Measurements from ENCODE around the gene USP12.
"Not testable (repeated sequence)": the region's sequence is repeated elsewhere in the genome, so short reads cannot be mapped to it uniquely, and the experiment has no call there.

The USP12 gene, protein sequence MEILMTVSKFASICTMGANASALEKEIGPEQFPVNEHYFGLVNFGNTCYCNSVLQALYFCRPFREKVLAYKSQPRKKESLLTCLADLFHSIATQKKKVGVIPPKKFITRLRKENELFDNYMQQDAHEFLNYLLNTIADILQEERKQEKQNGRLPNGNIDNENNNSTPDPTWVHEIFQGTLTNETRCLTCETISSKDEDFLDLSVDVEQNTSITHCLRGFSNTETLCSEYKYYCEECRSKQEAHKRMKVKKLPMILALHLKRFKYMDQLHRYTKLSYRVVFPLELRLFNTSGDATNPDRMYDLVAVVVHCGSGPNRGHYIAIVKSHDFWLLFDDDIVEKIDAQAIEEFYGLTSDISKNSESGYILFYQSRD

DNA sequence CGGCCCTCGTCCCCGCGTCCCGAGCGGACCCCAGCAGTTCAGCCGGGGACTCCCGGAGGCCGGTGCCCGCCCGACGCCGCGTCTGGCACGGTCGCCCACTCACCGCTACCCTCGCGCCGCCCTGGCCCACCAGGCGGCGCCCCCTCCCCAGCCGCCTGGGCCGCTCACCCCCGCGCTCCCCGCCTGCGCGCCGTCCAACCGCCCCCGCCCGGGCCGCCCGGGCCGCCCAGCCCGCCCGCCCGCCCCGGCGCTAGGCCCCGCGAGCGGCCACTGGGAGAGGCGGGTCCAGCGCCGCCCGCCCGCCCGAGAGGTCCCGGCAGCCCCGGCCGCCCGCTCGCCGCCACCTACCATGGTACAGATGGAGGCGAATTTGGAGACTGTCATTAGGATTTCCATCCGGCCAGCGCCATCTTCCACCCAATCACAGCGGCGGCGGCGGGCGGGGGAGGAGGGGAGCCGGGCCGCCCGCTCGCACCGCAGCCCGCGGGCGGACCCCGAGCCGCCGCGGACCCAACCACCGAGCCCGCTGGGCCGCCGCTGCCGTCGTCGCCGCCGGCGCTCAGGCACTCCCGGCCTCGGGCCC, at the start of gene USP12:
USP12 (minus strand) TSS at position 568 of the 583 bp plus-strand sequence; CDS start at position 396, 172 bp downstream.
- peak; percentile 41 for DNase-seq

DNA sequence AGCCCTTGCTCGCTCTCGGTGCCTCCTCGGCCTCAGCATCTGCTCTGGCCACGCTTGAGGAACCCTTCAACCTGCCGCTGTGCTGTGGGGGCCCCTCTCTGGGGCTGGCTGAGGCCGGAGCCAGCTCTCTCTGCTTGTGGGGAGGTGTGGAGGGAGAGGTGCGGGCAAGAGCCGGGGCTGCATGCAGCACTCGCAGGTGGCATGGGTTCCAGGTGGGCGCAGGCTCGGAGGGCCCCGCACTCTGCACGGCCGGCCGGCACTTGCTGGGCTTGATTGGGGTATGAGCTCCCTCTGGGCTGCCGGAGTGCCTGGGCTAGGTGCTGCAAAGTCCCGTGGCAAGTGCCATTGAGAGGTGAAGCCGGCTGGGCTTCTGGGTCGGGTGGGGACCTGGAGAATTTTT, 48.0 kb upstream of the USP12 start:
- DNase-seq, result no peak

DNA sequence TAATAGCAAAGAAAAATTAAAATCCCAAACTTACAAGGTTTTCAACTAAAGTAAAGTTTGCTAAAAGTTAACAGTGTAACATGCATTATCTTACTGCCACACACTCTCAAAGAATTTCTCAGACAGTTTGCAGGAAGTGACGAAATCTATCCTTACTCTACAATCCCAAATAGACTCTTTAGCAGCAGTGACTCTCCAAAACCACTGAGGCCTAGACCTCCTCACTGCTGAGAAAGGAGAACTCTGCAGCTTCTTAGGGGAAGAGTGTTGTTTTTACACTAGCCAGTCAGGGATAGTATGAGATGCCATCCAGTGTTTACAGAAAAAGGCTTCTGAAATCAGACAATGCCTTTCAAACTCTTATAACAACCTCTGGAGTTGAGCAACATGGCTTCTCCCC, 47.2 kb upstream of the USP12 start:
- not testable (repeated sequence) for DNase-seq

DNA sequence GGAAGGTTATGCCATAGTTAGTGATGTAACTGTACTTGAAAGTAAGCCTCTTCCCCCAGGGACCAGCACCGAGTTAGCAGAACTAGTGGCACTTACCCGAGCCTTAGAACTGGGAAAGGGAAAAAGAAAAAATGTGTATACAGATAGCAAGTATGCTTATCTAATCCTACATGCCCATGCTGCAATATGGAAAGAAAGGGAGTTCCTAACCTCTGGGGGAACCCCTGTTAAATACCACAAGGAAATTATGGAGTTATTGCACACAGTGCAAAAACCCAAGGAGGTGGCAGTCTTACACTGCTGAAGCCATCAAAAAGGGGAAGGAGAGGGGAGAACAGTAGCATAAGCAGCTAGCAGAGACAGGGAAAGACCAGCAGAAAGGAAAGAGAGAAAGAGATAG, 46.2 kb upstream of the USP12 start:
- not testable (repeated sequence) for DNase-seq

DNA sequence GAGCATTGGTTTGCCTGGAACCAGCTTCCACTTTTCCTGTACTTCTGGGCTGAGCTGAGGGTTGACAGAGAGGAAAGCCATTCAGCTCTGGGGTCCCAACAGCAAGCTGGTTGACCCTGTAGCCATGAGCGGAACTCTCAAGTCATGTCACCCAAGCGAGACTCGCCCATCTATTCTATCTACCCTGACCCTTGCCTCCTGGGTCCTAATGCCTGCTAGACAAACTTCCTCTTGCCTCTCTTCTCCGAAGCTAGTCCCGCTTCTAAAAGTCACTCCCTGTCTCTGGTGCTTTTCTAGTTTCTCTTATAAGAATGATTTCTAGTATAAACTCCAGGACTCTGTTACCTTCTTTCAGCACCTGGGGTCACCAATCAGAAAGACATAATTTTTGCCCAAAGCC, 41.8 kb upstream of the USP12 start:
- not testable (repeated sequence) for DNase-seq

DNA sequence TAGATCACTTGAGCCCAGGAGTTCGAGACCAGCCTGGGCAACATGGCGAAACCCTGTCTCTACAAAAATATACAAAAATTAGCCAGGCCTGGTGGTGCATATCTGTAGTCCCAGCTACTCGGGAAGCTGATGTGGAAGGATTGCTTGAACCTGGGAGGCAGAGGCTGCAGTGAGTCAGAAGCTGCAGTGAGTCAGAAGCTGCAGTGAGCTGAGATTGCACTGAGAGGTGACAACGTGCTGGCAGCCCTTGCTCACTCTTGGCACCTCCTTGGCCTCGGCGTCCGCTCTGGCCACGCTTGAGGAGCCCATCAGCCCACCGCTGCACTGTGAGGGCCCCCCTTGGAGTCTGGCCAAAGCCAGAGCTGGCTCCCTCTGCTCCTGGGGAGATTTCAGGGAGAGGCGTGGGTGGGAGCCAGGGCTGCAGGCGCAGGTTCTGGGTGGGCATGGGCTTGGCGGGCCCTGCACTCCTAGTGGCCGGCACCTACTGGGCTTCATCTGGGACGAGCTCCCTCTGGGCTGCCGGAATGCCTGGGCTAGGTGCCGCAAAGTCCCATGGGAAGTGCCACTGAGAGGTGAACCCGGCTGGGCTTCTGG, 40.3 kb upstream of the USP12 start:
- no peak for DNase-seq

DNA sequence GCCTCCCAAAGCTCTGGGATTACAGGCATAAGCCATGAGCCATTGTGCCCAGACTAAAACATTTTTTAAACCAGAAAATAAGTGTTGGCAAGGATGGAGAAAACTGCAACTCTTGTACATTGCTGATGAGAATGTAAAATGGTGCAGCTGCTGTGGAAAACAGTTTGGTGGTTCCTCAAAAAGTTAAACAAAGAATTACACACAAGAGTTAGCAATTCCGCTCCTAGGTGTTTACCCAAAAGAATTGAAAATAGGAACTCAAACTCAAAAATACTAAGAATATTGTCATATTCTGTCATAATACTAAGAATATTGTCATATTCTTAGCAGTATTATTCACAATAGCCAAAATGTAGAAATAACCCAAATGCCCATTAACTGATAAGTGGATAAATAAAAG, 39.7 kb upstream of the USP12 start:
- no peak for DNase-seq

DNA sequence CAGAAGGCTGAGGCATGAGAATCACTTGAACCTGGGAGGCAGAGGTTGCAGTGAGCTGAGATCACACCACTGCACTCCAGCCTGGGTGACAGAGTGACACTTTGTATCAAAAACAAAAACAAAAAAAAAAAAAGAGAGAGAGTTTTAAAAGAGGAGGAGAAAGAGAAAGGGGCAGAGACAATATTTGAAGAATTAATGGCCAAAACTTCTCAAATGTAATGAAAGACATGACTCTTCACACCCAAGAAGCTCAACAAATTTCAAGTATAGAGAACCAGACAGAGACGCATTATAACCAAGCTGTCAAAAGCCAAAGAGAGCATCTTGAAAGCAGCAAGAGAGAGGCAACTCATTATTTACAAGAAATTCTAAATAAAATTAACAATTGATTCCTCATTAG, 36.9 kb upstream of the USP12 start:
- DNase-seq, result no peak

DNA sequence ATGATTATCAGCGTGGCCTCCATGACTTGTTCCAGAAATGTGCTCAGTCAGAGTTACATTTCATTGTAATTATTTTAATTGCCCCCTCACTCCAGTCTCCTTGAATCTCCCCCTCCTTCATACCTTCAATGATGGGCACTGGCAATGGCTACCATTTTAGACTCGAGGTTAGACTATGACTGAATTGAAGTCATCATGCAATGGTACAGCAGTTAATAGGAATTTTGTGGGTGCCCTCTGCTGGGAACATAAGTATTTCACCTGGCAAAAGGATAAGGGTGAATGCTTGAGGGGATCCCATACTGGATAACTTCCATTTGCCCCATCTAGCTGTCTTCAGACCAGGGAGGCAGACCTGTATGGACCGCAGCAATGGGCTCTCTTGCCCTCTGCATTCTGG, 32.2 kb upstream of the USP12 start:
- DNase-seq, result peak; percentile 11

DNA sequence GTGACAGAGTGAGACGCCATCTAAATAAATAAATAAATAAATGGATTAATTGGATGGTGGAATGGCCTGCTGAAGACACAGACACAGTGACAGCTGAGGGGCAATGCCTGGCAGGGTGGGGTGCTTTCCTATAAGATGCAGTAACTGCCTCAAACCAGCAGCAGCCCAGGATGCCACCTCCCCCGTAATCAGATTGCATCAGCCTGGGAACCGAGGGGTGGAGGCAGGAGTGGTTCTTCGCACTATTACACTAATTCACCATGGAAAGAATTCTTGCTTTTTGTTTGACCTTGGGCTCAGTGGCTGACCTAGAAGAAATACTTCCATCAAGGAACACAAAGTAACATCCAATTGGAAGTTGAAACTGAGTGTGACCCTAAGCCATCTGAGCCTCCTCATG, 31.6 kb upstream of the USP12 start:
- DNase-seq, result no peak

DNA sequence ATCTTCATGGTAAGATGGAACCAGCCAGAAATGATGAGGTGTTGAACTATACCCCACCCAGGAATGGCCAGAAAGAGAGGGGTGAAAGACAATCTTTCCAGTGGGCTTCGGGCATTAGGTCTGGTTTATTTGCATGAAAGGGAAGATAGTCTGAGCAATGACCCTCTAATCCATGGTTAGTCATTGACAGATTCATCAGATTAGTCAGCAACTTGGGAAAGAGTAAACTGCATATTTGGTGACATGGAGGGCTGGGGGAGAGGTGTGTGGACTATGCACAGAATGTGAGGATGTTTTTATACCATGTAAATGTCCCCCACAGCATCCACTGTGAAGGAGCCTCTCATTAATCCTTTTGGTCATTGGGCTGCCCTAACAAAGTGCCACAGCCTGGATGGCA, 30.1 kb upstream of the USP12 start:
- DNase-seq, result no peak

DNA sequence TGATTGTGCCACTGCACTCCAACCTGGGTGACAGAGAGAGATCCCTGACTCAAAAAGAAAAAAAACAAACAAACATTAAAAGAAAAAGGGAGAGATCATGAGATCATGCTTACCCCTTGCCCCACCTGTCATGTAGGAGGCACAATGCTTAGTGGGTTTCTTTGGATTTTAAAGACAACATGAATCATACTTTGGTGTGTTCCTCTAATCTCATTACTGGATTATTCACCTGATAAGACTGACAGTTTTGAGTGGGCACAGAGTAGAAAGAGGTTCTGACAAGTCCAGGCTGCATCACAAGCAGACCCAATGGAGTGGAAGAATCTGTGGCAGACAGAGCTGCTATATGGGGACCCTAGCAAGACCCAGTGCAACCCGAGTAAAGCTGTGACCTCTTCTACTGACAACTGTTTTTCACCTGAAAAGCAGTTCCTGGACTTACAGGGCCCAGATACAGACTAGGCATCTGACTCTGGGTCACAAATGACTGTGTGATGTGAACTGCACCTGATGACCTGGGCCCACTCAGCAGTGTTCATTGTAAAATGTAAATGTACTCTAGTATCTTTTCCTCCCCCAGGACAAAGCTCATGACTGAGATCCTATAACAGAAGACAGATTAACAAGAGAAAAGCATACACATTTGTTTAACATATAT, 28.9 kb upstream of the USP12 start:
- DNase-seq, result no peak

DNA sequence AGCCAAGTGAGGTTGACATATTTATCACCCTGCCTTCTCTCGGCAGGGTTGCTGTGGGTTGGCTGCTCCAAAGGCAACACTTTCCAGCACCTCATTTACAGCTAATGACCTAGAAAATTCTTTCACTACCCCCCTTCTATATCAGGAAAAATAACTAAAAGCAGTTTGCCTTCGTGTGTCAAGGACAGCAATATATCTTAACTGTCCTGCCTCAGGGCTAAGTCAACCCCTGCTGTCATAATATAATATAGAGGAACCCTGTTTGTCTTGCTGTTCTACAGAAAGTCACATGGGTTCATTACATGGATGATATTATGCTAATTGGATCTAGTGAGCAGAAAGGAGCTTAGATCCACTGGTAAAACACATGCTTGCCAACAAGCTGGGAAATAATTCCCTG, 28.1 kb upstream of the USP12 start:
- no peak for DNase-seq

DNA sequence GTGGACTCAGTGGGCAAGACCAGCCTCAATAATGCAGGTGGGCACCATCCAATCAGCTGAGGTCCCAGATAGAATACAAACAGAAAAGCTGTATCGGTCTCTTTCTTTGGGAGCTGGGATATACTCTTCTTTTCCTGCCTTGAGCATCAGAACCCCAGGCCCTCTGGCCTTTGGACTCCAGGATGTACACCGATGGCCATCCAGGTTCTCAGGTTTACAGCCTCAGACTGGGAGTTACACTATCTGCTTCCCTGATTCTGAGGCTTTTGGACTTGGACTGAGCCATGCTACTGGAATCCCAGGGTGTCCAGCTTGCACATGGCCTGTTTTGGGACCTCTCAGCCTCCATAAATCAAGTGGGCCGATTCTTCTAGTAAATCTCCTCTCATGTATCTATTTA, 27.6 kb upstream of the USP12 start:
- DNase-seq, result no peak

DNA sequence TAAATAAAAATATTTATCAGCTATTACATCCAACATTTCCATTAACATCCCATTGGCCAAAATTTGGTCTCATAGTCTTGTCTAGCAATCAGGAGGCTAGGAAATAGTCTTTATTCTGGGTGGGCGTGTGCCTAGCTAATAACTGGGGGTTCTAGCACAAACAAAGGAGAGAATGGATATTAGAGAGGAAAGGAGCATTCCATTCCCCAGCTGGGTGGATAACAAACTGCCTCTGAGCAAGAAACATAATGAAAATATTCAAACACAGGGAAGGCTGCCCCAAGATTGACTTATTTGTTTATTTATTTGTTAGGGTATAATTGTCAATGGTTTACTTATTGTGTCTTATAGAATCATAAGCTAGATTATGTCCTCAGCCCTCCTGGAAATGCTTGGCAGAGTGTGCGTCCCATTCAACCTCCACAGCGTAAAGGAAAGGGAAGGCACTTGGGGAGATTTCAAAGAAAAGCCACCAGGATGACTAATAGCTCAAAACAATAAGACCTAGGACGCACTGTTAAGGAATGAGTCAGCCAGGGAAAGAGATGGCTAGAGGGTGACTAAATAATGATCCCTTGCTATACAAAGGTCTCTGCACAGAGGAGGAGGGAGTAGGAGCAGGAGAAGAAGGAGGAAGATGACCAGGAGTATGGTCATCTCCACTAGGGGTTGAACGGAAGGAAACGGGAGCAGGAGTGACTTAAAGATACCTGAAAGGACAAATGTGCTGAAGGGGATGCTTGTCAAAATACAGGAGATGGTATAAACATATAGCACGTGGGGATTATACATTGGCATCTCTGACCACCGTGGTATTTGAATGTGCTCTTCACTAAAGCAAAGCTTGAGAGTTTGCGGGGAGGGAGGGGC, 23.5 kb upstream of the USP12 start:
- DNase-seq, result no peak

DNA sequence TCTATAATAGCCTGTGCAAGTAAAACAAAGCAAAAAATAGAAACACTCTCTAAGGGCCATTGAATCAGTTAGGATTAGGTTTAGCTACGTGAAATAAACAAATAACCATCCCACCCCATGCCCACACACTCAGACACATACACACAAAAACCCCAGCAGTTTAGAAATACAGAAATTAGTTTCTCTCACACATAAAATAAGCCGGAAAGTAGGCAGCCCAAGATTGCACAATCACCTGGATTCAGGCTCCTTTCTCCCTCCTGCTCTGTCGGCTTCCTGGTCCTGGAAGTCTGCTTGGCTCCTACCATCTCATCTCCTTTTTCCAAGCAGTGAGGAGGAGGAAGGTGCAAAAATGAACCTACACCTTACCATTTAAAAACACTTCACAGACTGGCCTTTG, 22.6 kb upstream of the USP12 start:
- DNase-seq, result no peak

DNA sequence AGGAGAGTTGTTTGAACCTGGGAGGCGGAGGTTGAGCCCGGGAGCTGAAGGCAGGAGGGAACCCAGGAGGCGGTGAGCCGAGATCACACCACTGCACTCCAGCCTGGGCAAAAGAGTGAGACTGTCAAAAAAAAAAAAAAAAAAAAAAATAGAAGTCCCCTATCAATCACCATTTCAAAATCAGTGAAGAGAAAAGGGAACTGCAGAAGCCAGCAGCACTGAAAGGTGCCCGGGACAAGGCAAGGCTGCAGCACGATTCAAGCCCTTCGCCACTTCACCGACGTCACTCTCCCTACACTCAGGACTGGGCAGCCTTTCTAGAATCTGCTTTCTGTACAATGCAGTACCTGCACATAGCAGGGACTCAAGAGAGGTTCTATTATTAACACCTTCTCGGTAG, 21.9 kb upstream of the USP12 start:
- no peak for DNase-seq

DNA sequence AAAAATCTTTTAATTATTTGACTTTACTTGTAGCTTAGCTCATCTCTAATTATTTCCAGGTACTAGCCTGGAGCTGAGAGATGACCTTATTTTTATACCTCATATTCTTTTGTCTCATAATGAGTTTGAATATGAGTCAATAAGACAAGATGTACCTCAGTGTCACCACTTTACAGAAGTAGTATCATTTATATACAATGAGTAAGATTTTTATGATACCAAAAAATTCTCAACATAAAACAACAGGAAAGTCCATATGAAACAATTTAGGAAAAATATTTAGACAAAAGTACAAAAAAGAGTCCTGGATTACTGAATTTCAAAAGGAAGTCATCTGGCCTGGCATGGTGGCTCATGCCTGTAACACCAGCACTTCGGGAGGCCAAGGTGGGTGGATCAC, 21.4 kb upstream of the USP12 start:
- DNase-seq, result no peak

DNA sequence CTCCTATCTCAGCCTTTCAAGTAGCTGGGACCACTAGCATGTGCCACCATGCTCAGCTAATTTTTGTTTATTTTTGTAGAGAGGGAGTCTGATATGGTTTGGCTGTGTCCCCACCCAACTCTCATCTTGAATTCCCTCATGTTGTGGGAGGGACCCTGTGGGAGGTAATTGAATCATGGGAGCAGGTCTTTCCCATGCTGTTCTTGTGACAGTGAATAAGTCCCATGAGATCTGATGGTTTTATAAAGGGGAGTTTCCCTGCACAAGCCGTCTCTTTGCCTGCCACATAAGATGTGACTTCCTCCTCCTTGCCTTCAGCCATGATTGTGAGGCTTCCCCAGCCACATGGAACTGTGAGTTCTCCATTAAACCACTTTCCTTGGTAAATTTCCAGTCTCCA, 20.8 kb upstream of the USP12 start:
- DNase-seq, result not testable (repeated sequence)

DNA sequence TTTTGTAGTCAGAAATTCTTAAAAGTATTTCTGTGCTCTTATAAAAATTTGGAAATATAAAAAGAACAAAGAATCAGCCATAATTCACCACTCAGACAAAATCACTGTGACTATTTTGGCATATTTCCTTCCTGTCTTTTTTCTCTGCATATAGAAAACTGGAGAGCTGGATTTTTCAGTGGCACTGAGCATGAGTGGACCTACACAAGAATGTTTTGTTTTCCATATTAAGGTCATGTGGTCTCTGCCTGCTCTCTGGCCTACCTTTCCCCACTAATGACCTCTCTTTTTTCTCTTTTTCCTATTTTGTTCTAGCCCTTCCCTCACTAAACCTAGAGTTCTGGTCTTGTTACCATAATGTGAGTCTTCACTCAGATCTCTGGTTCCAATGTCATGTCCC, 17.6 kb upstream of the USP12 start:
- DNase-seq, result no peak

DNA sequence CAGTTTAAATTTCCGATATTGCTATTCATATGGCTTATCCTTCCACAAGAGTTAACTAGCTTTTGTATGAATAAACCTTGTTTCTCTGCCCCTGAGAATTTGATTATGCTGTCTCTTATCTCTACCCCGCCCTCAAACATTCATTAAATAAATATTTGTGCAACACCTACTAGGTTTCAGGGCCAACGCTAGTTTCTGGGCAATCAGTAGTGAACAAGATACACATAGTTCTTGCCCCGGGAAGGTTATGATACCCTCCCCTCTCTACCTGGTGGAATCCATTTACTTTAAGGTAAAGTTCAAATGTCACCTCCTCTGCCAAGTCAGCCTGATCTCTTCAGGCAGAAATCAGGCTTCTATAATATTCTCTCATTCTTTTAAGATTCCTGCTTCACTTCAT, 16.6 kb upstream of the USP12 start:
- no peak for DNase-seq

DNA sequence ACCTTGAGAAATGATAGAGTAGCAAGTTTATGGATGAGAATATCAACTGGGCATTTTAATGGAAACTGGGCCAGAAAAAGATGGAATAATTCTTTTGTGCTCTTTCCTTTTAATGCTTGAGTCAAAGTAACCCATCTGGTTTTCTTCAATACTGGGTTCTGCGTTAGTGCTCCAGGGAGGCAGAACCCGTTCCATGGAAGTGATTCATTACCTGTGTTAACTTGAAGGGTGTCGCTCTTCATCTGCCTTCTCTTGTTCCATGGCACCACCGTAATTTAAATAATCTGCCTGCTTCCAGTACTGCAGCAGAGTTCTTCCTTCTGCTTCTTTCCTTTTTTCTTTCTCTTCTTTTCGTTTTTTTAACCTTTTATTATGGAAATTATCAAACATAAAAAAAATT, 14.7 kb upstream of the USP12 start:
- no peak for DNase-seq

DNA sequence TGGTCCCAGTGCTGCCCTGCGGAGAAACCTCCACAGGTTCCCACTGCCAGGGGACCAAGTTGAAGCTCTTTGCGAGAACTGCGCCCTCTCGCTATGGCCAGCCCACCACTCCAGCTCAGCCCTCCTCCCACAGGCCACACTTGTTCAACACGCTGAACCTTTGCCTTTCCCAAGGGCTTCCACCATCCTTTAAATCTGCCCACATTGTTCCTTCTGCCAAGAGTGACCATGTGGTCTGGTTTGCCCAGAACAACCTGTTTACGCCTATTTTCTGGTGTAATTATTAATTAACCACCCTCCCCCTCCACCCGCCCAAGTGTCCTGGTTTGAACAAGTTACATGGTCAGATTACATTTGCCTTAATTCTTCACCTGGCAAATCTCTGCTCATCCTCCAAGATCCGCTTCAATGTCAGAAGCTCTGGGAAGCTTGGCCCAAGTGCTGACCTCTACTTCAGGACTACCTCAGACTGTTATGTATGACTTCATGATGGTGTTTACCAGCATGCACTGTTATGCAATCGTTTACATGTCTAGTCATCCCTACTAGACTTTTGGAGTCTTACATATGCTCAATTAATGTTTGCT, 12.0 kb upstream of the USP12 start:
- DNase-seq, result no peak
